GM10266 (cell line): ENCODE data around the gene TMEM132D.

ENCODE experiments used
- DNase-seq: peaks from one replicate; pipeline ENCODE4 v3.0.0; 2012; ENCODE audit errors: extremely low spot score
- CTCF ChIP-seq: IDR thresholded peaks from 2 replicates; pipeline ENCODE4 v1.5.1; 2012; ENCODE audit warnings: mild to moderate bottlenecking, low read depth; ENCODE audit not compliant: control insufficient read depth, insufficient read depth; ENCODE audit errors: missing control alignments

Gene TMEM132D

DNA sequence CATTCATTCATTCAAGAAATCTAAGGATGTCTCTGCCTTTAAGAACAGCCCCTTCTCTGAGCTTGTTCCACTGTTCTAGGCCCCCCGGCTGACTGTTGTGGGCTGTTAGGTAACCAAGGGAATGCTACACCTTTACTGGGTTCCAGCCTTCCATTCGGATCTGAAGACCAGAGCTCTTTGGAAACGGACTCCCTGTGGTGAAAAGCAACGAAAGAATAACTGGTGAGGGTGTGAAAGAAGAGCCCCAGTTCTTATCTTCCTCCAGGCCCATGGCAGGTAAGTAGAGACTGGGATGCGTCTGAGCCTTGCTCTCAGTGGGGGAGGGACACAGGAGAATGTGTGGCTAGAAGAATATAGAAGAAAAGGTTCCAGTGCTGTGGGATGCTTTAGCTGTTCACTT is 207.4 kb downstream of the TMEM132D start:
- no peak for TF ChIP-seq CTCF
- no peak for DNase-seq

DNA sequence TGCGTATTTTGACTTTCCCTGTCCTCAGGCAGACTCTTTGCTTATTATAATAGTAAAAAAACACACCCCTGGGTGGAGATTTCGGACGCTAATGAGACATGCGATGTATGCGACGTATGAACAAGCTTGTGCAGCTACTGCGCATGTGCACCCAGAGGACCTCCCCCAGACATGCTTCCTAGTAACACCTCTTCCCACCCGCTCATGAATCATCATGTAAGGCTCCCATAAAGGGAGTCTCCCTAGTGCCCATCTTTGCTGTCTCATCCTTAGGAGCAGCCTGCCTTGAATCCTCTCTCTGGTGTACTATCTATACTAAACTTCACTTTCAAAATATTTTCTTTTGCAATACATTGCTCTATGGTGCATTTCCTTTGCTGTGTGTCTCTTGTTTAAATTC is 210.1 kb downstream of the TMEM132D start:
- no peak for DNase-seq

DNA sequence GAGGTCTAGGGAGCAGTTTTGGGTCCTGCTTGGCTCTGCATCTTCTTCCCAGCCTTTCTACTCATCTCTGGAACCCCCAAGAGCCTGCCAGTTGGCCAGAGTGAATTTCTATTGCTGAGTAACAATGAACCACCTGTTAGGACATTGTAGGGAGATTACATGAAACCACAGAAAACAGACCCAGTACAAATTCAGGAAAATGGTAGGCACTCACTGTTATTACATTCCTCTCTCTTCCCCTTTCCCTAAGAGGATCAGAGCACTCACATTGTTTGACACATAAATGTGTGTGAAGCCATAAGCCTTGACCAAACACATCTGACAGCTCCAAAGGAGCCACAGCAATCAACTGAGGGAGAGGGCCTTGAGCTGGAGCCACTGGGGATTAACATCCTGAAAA is 216.1 kb downstream of the TMEM132D start:
- TF ChIP-seq CTCF = no peak
- DNase-seq = no peak

More for the DNA sequence above, 210.1 kb downstream of the TMEM132D start:
- no peak for TF ChIP-seq CTCF

- no peak for DNase-seq
- no peak for TF ChIP-seq CTCF
These were observed 222.0 kb downstream of the TMEM132D start for GRCh38 chr12:129681830-129682229.

GRCh38 chr12:129681151-129681550 is 222.7 kb downstream of the TMEM132D start:
- DNase-seq = no peak
- TF ChIP-seq CTCF = no peak

- TF ChIP-seq CTCF = no peak
- DNase-seq = no peak
These were observed 227.4 kb downstream of the TMEM132D start for GRCh38 chr12:129676411-129676810.

GRCh38 chr12:129675947-129676346 is 227.9 kb downstream of the TMEM132D start:
- TF ChIP-seq CTCF = no peak
- no peak for DNase-seq
